ENCODE results near the gene TMEM98.
"Not testable (repeated sequence)": the region's sequence is repeated elsewhere in the genome, so short reads cannot be mapped to it uniquely, and the experiment has no call there.

Gene TMEM98

DNA sequence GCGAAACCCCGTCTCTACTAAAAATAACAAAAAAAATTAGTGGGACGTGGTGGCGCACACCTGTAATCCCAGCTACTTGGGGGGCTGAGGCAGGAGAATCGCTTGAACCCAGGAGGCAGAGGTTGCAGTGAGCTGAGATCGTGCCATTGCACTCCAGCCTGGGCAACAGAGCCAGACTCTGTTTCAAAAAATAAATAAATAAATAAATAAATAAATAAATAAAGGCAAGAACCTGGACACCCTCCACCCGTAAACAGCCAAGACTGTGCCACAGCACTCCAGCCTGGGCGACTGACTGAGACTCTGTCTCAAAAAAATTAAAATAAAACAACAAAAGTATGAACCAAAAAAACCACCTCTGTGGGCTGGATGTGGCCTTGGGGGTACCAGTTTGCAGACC, 1.2 kb upstream of the TMEM98 start:
- peaks cover 9 to 18% of the 10 kb centered on the region in 2 donors for H3K27me3 ChIP-seq (ENCODE audit: control insufficient read depth in 1 of 2, insufficient read depth in 2 of 2, low read length in 2 of 2)
- H3K27ac ChIP-seq (ENCODE audit: low read depth, low read length); H3K4me3 ChIP-seq (ENCODE audit: low read depth in 1 of 2, low read length in 2 of 2); H3K36me3 ChIP-seq (ENCODE audit: control insufficient read depth in 1 of 2, insufficient read depth in 2 of 2, low read length in 2 of 2); H3K9me3 ChIP-seq (ENCODE audit: control insufficient read depth in 1 of 2, low read length in 2 of 2): not testable (repeated sequence)
- peaks cover 13 to 22% of the 10 kb centered on the region in 2 donors for H3K4me1 ChIP-seq (ENCODE audit: control insufficient read depth in 1 of 2, insufficient read depth in 2 of 2, low read length in 2 of 2)
- peak overlapping the region in 1 of 2 donors; percentile 72 for H3K9ac ChIP-seq (ENCODE audit: low read depth in 1 of 2, low read length in 2 of 2)

- no peaks in the 10 kb centered on the region for H3K9me3 ChIP-seq (ENCODE audit: control insufficient read depth in 1 of 2, low read length in 2 of 2)
- peaks cover 9 to 18% of the 10 kb centered on the region in 2 donors for H3K27me3 ChIP-seq (ENCODE audit: control insufficient read depth in 1 of 2, insufficient read depth in 2 of 2, low read length in 2 of 2)
- H3K36me3 ChIP-seq (ENCODE audit: control insufficient read depth in 1 of 2, insufficient read depth in 2 of 2, low read length in 2 of 2) = peaks cover under 1 to 7% of the 10 kb centered on the region in 2 donors
- peak overlapping the region; percentile 40 to 72 for H3K9ac ChIP-seq (ENCODE audit: low read depth in 1 of 2, low read length in 2 of 2)
- H3K4me1 ChIP-seq (ENCODE audit: control insufficient read depth in 1 of 2, insufficient read depth in 2 of 2, low read length in 2 of 2) = peaks cover 13 to 22% of the 10 kb centered on the region in 2 donors
- H3K27ac ChIP-seq (ENCODE audit: low read depth, low read length) = no peak overlapping the region
- peak overlapping the region; percentile 45 to 70 for H3K4me3 ChIP-seq (ENCODE audit: low read depth in 1 of 2, low read length in 2 of 2)
These were observed 691 bp upstream of the TMEM98 start for GRCh38 chr17:32927201-32927723.

- Histone ChIP-seq H3K27me3 (ENCODE audit: control insufficient read depth in 1 of 2, insufficient read depth in 2 of 2, low read length in 2 of 2) (peaks cover 9 to 18% of the 10 kb centered on the region in 2 donors), H3K9me3 (ENCODE audit: control insufficient read depth in 1 of 2, low read length in 2 of 2) (no peaks in the 10 kb centered on the region), H3K4me1 (ENCODE audit: control insufficient read depth in 1 of 2, insufficient read depth in 2 of 2, low read length in 2 of 2) (peaks cover 13 to 22% of the 10 kb centered on the region in 2 donors), H3K9ac (ENCODE audit: low read depth in 1 of 2, low read length in 2 of 2) (peak overlapping the region; percentile 67 to 89), H3K36me3 (ENCODE audit: control insufficient read depth in 1 of 2, insufficient read depth in 2 of 2, low read length in 2 of 2) (peaks cover 17 to 20% of the 10 kb centered on the region in 2 donors), H3K27ac (ENCODE audit: low read depth, low read length) (no peak overlapping the region), H3K4me3 (ENCODE audit: low read depth in 1 of 2, low read length in 2 of 2) (peak overlapping the region; percentile 70 to 86)
These were observed 908 bp downstream of the TMEM98 start for GRCh38 chr17:32928586-32929535.

DNA sequence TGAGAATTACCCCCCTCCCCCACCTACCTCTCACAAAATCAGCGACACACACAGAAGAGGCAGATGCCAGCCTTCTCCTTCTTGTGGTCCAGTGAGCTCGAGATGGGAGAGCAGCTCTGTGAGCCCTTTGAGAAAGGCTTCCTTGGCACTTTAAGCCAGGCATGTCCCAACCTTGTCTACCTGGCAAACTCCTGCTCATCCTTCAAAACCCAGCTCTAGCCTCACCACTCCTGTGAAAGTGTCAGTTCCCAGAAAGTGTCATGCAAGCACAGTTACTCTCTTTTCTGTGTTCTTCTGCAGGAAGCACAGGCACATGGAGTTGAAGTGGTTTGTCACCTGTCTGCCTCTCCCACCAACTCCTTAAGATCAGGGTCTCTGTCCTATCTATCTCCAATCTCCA, 1.6 kb downstream of the TMEM98 start:
- H3K4me3 ChIP-seq (ENCODE audit: low read depth in 1 of 2, low read length in 2 of 2) = peak overlapping the region in 1 of 2 donors; percentile 86
- peaks cover 19 to 27% of the 10 kb centered on the region in 2 donors for H3K36me3 ChIP-seq (ENCODE audit: control insufficient read depth in 1 of 2, insufficient read depth in 2 of 2, low read length in 2 of 2)
- no peak overlapping the region for H3K27ac ChIP-seq (ENCODE audit: low read depth, low read length)
- H3K4me1 ChIP-seq (ENCODE audit: control insufficient read depth in 1 of 2, insufficient read depth in 2 of 2, low read length in 2 of 2) = peaks cover 13 to 22% of the 10 kb centered on the region in 2 donors
- peaks cover 9 to 18% of the 10 kb centered on the region in 2 donors for H3K27me3 ChIP-seq (ENCODE audit: control insufficient read depth in 1 of 2, insufficient read depth in 2 of 2, low read length in 2 of 2)
- H3K9me3 ChIP-seq (ENCODE audit: control insufficient read depth in 1 of 2, low read length in 2 of 2) = no peaks in the 10 kb centered on the region
- peak overlapping the region in 1 of 2 donors; percentile 67 for H3K9ac ChIP-seq (ENCODE audit: low read depth in 1 of 2, low read length in 2 of 2)

GRCh38 chr17:32930512-32930911, 2.6 kb downstream of the TMEM98 start:
- Histone ChIP-seq H3K9ac (ENCODE audit: low read depth in 1 of 2, low read length in 2 of 2) (no peak overlapping the region), H3K4me1 (ENCODE audit: control insufficient read depth in 1 of 2, insufficient read depth in 2 of 2, low read length in 2 of 2) (peaks cover 15 to 22% of the 10 kb centered on the region in 2 donors), H3K4me3 (ENCODE audit: low read depth in 1 of 2, low read length in 2 of 2) (no peak overlapping the region), H3K27ac (ENCODE audit: low read depth, low read length) (no peak overlapping the region), H3K9me3 (ENCODE audit: control insufficient read depth in 1 of 2, low read length in 2 of 2) (no peaks in the 10 kb centered on the region), H3K27me3 (ENCODE audit: control insufficient read depth in 1 of 2, insufficient read depth in 2 of 2, low read length in 2 of 2) (peaks cover 9 to 18% of the 10 kb centered on the region in 2 donors), H3K36me3 (ENCODE audit: control insufficient read depth in 1 of 2, insufficient read depth in 2 of 2, low read length in 2 of 2) (peaks cover 19 to 30% of the 10 kb centered on the region in 2 donors)

- H3K4me1 ChIP-seq (ENCODE audit: control insufficient read depth in 1 of 2, insufficient read depth in 2 of 2, low read length in 2 of 2) = peaks cover 23 to 25% of the 10 kb centered on the region in 2 donors
- H3K9ac ChIP-seq (ENCODE audit: low read depth in 1 of 2, low read length in 2 of 2) = no peak overlapping the region
- H3K36me3 ChIP-seq (ENCODE audit: control insufficient read depth in 1 of 2, insufficient read depth in 2 of 2, low read length in 2 of 2) = peaks cover 19 to 30% of the 10 kb centered on the region in 2 donors
- H3K27ac ChIP-seq (ENCODE audit: low read depth, low read length) = no peak overlapping the region
- peaks cover 9 to 18% of the 10 kb centered on the region in 2 donors for H3K27me3 ChIP-seq (ENCODE audit: control insufficient read depth in 1 of 2, insufficient read depth in 2 of 2, low read length in 2 of 2)
- H3K4me3 ChIP-seq (ENCODE audit: low read depth in 1 of 2, low read length in 2 of 2) = no peak overlapping the region
- no peaks in the 10 kb centered on the region for H3K9me3 ChIP-seq (ENCODE audit: control insufficient read depth in 1 of 2, low read length in 2 of 2)
These were observed 3.7 kb downstream of the TMEM98 start for GRCh38 chr17:32931686-32932085.

GRCh38 chr17:32933881-32934280, 5.9 kb downstream of the TMEM98 start:
- H3K9me3 ChIP-seq (ENCODE audit: control insufficient read depth in 1 of 2, low read length in 2 of 2) = no peaks in the 10 kb centered on the region
- H3K27me3 ChIP-seq (ENCODE audit: control insufficient read depth in 1 of 2, insufficient read depth in 2 of 2, low read length in 2 of 2) = peaks cover 3 to 9% of the 10 kb centered on the region in 2 donors
- H3K36me3 ChIP-seq (ENCODE audit: control insufficient read depth in 1 of 2, insufficient read depth in 2 of 2, low read length in 2 of 2) = peaks cover 24 to 38% of the 10 kb centered on the region in 2 donors
- no peak overlapping the region for H3K4me3 ChIP-seq (ENCODE audit: low read depth in 1 of 2, low read length in 2 of 2)
- H3K4me1 ChIP-seq (ENCODE audit: control insufficient read depth in 1 of 2, insufficient read depth in 2 of 2, low read length in 2 of 2) = peaks cover 16 to 19% of the 10 kb centered on the region in 2 donors
- no peak overlapping the region for H3K27ac ChIP-seq (ENCODE audit: low read depth, low read length)
- H3K9ac ChIP-seq (ENCODE audit: low read depth in 1 of 2, low read length in 2 of 2) = no peak overlapping the region

DNA sequence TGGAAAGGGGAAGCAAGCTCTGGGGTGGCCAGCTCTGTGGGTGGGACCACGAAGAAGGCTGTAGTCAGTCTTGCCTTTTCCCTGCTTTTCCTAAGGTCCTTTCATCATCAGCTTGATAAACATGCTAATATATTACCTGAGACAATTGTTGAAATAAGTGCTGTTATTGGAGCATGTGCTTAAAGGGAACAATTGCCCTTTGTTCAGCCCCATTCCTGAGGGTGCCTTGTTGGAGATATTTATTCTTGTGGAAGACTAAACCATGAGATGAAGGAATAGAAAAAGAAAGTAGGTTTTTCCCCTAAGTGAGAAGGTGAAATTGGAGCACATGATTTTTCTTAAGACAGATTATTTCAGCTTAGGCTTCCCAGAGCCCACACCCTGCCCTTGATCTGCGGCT, 7.8 kb downstream of the TMEM98 start:
- Histone ChIP-seq H3K4me3 (ENCODE audit: low read depth in 1 of 2, low read length in 2 of 2) (no peak overlapping the region), H3K27ac (ENCODE audit: low read depth, low read length) (no peak overlapping the region), H3K36me3 (ENCODE audit: control insufficient read depth in 1 of 2, insufficient read depth in 2 of 2, low read length in 2 of 2) (peaks cover 30 to 50% of the 10 kb centered on the region in 2 donors), H3K27me3 (ENCODE audit: control insufficient read depth in 1 of 2, insufficient read depth in 2 of 2, low read length in 2 of 2) (no peaks in the 10 kb centered on the region), H3K4me1 (ENCODE audit: control insufficient read depth in 1 of 2, insufficient read depth in 2 of 2, low read length in 2 of 2) (peaks cover 6 to 15% of the 10 kb centered on the region in 2 donors), H3K9ac (ENCODE audit: low read depth in 1 of 2, low read length in 2 of 2) (no peak overlapping the region), H3K9me3 (ENCODE audit: control insufficient read depth in 1 of 2, low read length in 2 of 2) (no peaks in the 10 kb centered on the region)

DNA sequence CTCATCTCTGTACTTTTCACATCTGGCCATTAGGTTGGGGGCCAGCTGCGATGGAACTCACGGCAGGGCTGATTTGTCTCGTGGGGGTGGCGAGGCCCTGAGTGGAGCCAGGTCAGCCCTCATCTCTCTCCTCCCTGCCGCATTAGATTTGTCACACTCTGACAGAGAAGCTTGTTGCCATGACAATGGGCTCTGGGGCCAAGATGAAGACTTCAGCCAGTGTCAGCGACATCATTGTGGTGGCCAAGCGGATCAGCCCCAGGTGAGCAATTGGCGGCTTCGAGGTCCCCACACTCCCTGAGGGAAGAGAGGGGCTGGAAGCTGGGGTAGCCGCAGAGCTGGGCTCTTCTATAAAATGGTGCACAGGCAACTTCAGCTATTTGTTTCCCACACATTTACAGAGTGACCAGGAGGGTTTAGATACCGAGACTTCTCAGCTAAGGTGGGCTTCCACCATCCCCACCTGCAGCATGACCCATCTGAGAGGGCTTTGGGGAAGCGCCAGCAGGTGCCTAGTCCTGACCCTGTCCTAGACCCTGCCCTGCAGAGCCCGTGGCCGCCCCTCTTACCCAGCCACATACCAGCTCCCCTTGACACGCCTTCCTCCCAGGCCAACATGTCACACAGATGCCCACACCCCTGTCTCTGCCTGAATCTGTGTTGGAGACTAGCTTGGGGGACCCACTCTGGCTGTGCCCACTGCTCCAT, 8.4 kb downstream of the TMEM98 start:
- Histone ChIP-seq H3K4me1 (ENCODE audit: control insufficient read depth in 1 of 2, insufficient read depth in 2 of 2, low read length in 2 of 2) (peaks cover 6 to 15% of the 10 kb centered on the region in 2 donors), H3K27ac (ENCODE audit: low read depth, low read length) (no peak overlapping the region), H3K4me3 (ENCODE audit: low read depth in 1 of 2, low read length in 2 of 2) (no peak overlapping the region), H3K27me3 (ENCODE audit: control insufficient read depth in 1 of 2, insufficient read depth in 2 of 2, low read length in 2 of 2) (no peaks in the 10 kb centered on the region), H3K9ac (ENCODE audit: low read depth in 1 of 2, low read length in 2 of 2) (peak overlapping the region; percentile 43 to 46), H3K9me3 (ENCODE audit: control insufficient read depth in 1 of 2, low read length in 2 of 2) (no peaks in the 10 kb centered on the region), H3K36me3 (ENCODE audit: control insufficient read depth in 1 of 2, insufficient read depth in 2 of 2, low read length in 2 of 2) (peaks cover 34 to 51% of the 10 kb centered on the region in 2 donors)

Measured in duodenal mucosa (tissue), 2 donors.